Testis (tissue), 2 donors: Measurements from ENCODE around the gene CNKSR3.

Experiments used
- CTCF ChIP-seq, 3 experiments: fragments of 450-650 bp in 2 of 3; fragments of 200-600 bp in 1 of 3; sonication (generic) in 1 of 3; IDR thresholded peaks; one replicate each; pipeline ENCODE4 v1.5.1; 2016 to 2019; ENCODE audit warnings: antibody characterized with exemption in 3 of 3, mild to moderate bottlenecking in 2 of 3, moderate library complexity in 1 of 3
- POLR2A ChIP-seq: fragments of 450-650 bp; IDR thresholded peaks from one replicate; pipeline ENCODE4 v1.6.1; 2017; ENCODE audit warnings: antibody characterized with exemption, mild to moderate bottlenecking, moderate library complexity

GRCh38 chr6:154508573-154509375 lies 1.7 kb downstream of the CNKSR3 start:
- TF ChIP-seq CTCF (IDR thresholded peaks at IDR 0.05) = no peak
- no peak for TF ChIP-seq POLR2A
